ENCODE data around the gene NT5DC2.
"Not testable (repeated sequence)": the region's sequence is repeated elsewhere in the genome, so short reads cannot be mapped to it uniquely, and the experiment has no call there.

NT5DC2 gene

GRCh38 chr3:52537165-52537620 lies 3.5 kb upstream of the NT5DC2 start:
- DNase-seq, result no peak

GRCh38 chr3:52536369-52537164 lies 2.9 kb upstream of the NT5DC2 start, which contains the start of gene UQCC5:
Gene UQCC5, plus strand, starts transcription at chr3:52536605. Its CDS starts 151 bp downstream, at chr3:52536756.
- peak; percentile 99 for DNase-seq

DNA sequence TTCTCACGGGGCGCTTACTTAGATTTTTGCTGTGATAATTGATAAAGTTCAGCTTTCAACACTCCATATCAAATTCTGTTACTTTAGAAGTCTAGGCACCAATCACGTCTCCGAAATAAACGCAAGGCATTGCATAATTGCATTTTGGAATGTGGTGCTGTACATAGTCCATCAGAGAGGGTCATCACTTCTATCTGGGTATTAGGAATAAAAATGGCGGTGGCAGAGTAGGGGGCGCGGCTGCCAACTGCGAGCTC lies 2.4 kb upstream of the NT5DC2 start:
- no peak for DNase-seq

DNA sequence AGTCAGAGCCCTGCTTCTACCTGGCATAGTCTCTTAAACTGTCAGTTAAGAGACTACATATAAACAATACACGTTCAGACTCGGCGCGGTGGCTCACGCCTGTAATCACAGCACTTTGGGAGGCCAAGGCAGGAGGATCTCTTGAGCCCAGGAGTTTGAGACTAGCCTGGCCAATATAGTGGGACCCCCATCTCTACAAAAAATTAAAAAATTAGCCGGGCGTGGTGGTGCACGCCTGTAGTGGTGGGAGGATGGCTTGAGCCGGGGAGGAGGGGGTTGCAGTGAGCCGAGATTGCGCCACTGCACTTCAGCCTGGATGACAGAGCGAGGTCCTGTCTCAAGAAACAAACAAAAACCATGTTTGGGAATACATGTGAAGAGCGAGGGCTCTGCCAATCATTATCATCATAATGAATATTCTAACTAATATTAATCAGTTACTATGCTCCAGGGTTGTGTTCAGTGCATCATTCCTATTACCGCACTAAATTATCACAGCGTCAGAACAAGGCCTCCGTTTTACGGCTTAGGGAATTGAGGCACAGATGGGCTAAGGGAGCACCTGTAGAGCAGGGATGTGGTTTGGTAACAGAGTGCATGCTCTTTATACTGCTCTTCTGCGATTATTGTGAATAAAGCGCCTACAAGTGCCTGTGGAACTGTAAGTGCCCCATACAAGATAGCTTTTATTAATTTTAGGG lies 1.9 kb upstream of the NT5DC2 start:
- DNase-seq, result no peak

DNA sequence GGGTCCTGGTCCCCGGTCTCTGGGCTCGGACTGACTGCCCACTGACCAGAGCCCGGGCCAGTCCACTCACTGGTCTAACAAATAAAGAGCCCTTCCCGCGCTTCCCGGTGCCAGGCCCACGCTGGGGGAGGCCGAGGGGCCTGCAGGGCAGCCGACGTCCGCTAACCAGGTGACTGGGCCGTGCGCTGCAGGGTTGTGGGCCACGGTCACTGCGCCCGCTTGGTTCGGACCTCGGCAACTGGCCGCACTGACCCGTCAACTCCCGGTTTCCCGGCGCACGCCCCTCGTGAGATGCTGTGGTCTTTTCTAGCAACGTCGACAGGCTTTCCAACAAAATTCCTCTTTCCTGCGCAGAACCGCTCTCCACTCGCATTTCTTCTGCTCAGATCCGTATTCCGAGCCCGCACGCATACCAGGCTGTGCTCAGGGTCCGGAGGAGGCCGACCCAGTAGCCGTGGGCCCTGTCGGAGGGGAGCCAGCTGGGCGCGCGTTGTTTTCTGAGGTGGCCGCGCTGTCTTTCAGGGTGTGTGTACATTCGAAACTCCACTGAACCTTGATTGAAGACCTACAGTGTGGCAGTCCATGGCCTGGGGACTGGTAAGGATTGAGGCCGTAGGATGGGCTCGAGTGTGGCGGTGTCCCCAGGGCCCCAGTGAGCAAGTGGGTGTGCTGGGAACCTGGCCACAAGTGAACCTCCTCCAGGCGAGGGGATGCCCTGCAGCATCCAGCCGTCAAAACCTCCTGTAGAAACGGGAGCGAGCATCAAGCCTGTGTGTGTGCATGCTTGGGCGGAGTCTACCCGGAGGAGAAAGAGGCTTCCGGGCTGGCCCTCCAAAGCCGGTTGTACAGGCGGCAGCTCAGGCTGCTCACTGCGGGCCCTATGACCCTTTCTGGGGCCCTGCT lies 875 bp upstream of the NT5DC2 start:
- peak; percentile 42 for DNase-seq

GRCh38 chr3:52532838-52533622 lies 627 bp downstream of the NT5DC2 start:
- DNase-seq, result no peak

GRCh38 chr3:52532517-52532837 lies 1.2 kb downstream of the NT5DC2 start:
- peak; percentile 60 for DNase-seq

GRCh38 chr3:52531860-52532516 lies 1.7 kb downstream of the NT5DC2 start:
- no peak for DNase-seq

GRCh38 chr3:52530918-52531826 lies 2.5 kb downstream of the NT5DC2 start:
- DNase-seq, result no peak

- no peak for DNase-seq
These were observed 4.0 kb downstream of the NT5DC2 start for GRCh38 chr3:52529376-52530333.

- DNase-seq, result no peak
These were observed 4.9 kb downstream of the NT5DC2 start for GRCh38 chr3:52528586-52529375.

DNA sequence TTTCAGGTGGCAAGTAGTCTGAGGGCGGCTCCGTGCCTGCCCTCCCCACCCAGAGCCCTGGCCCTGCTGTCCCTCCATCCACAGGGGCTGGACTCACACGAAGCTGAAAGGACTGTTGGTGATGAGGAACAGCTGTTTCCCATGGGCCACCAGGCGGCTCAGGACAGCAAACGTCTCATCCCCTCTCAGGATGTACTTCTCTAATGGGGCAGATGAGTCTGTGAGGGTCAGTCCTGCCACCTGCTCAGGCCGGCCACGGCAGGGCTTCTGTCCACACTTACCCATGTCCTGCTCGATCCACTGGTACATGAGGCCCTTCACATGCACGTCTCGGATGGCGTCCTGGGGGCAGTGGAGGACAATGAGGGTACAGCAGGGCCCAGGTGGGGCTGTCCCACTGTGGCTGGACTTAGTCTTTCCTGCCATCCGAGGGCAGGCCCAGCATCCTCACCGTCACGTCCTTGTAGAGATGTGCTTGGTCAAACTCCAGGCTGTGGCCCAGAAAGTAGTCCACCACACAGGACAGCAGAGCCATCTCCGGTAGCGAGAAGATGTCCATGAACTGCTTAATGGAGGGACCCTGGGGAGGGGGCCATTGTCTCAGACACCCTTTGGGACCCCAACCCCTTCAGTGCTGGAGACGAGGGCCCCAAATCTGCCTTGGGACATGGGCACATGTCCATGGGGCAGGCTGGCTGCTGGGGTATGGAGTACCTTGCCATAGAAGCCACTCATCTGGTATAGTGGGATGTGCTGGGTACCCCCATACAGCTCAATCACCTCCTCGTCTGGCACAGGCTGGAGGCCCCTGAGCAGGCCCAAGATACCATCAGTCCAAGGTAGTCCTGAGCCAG lies 5.7 kb downstream of the NT5DC2 start:
- DNase-seq, result no peak

DNA sequence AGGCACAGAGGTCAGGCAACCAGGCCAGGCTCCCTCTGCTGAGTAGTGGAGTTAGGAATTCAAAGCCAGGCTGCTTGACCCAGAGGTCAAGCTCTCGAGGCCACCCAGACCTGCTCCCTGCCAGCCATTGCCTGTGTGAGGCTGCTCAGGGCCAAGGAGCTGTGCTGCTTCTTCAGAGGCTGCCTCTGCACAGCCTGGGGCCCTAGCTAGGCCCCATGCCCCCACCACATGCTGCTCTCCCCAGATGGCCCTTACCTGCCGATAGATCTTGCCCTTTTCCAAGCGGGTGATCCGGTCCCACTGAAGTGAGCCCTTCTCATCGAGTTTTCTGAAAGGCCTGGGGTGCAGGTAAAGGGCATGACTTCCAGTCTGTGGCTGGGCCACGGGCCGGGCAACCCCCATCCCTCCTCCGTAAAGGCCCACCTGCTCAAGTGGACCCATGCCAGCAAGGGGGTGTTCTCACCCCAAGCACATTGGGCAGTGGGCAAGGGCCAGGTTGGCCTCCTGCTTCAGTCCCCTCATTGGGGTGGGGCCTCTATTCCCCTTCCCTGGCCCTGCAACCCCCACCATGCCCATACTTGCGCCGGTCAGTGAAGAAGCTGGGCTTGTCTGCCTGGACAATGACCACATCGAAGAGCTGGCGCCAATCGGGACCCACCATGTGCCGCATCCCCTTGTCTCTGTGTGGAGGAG lies 6.5 kb downstream of the NT5DC2 start:
- no peak for DNase-seq

DNA sequence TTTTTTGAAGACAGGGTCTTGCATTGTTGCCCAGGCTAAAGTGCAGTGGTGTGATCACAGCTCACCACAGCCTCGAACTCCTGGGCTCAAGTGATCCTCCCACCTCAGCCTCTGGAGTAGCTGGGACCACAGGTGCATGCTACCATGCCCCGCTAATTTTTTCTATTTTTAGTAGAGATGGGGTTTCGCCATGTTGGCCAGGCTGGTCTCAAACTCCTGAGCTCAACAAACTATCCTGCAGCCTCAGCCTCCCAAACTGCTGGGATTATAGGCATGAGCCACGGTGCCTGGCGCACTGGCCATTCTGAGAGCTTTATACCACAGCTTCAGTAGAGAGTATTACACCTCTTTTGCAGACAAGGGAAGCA lies 7.0 kb downstream of the NT5DC2 start:
- DNase-seq, result not testable (repeated sequence)

DNA sequence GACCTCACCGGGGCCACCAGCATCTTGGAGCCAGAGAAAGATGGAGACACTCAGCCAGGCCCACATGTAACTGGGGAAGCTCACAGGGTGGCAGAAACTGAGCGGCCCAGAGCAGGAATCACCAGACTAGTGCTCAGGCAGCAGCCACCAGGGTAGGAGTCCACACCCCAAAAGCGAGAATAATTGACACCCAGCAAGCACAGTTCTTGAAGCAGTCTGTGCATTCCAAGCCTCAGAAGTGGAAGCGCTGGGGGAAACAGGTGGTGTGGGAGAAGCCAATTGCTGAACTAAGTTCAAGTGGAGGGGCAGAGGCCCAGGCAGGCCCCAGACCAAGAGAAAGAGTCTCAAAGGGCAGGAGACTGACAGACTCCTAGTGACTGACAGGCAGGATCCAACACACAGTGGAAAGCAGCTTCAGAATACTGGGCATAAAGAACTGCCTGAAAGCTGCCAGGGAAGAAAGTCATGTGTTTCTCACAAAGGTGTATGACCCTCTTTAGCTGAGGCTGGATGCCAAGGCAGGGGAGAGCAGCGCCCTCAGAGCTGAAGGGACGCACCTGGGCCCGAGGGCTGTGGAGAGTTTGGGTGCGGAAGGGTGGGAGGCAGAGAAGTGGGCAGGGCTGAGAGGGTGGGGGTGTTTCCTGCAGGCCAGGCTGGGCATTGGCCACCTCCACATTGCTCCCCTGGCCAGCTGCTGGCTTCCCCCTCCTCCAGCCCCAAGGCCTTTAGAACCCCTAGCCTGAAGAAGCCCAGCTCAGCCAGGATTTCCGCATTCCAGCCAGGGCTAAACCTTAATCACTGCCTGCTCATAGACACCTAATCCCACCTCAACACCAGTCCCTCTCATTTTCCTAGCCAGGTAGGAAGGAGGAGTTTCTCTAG lies 7.7 kb downstream of the NT5DC2 start:
- no peak for DNase-seq

Measured in fibroblast of skin of abdomen (primary cell).